ENCODE measurements around the gene HMGCR. TPM values are rescaled to one million over a fixed set of nuclear protein-coding genes. Genes with fewer than 3 reads are reported as not detected.

HMGCR gene
- total and polyA plus RNA-seq, 2 of the 8 experiments (the other 6 are each of a cell fraction or from before 2014, with no cell fraction given) = 45.8 to 199 TPM

- Histone ChIP-seq H3K56ac (replicated peaks; ENCODE audit: insufficient read length, low read depth, low read length) (no peak overlapping the region), H2BK12ac (ENCODE audit: low read depth, low read length) (no peak overlapping the region), H3K4ac (replicated peaks; ENCODE audit: insufficient read length, low read depth, low read length) (no peak overlapping the region), H3K79me2 (ENCODE audit: control insufficient read depth in 1 of 2, insufficient read depth in 2 of 2, low read length in 2 of 2) (no peaks in the 10 kb centered on the region), H3K79me1 (ENCODE audit: low read depth, low read length) (no peaks in the 10 kb centered on the region), H3K23me2 (ENCODE audit: low read depth, low read length) (no peaks in the 10 kb centered on the region), H2AK5ac (ENCODE audit: low read depth, low read length) (no peak overlapping the region), H3K4me1 (replicated peaks in 1 of 4; ENCODE audit: control insufficient read depth in 3 of 4, insufficient read depth in 4 of 4, low read length in 3 of 4) (peaks cover 4 to 17% (median 9%) of the 10 kb centered on the region in 4 experiments; a peak in 4 of 7 replicates), H2BK120ac (replicated peaks; ENCODE audit: low read depth, low read length) (no peak overlapping the region), H3K36me3 (ENCODE audit: control insufficient read depth in 2 of 4, insufficient read depth in 4 of 4, low read length in 3 of 4) (no peaks in the 10 kb centered on the region), H2BK5ac (ENCODE audit: low read depth, low read length) (no peak overlapping the region), H4K5ac (ENCODE audit: insufficient read length, low read depth, low read length) (no peak overlapping the region), H3K27me3 (replicated peaks in 1 of 4; ENCODE audit: control insufficient read depth in 3 of 4, extremely low read depth in 1 of 4, insufficient read depth in 3 of 4, low read length in 3 of 4) (no peaks in the 10 kb centered on the region), H2AFZ (ENCODE audit: low read length) (no peak overlapping the region), H3K23ac (ENCODE audit: insufficient read length) (no peak overlapping the region), H3K9ac (replicated peaks in 1 of 4; ENCODE audit: extremely low read depth in 1 of 4, low read depth in 3 of 4, low read length in 3 of 4) (no peak overlapping the region), H2BK20ac (ENCODE audit: low read length) (no peak overlapping the region), H4K91ac (replicated peaks; ENCODE audit: insufficient read length, low read length) (no peak overlapping the region), H3K18ac (ENCODE audit: extremely low read depth, low read length) (no peak overlapping the region), H4K8ac (ENCODE audit: extremely low read depth, insufficient read depth, low read length) (no peak overlapping the region), H2BK15ac (ENCODE audit: low read length) (no peak overlapping the region), H3K9me3 (ENCODE audit: insufficient read depth in 2 of 2, low read depth in 1 of 2, low read length in 1 of 2) (no peaks in the 10 kb centered on the region), H3K4me2 (ENCODE audit: insufficient read depth in 1 of 2, low read depth in 2 of 2, low read length in 2 of 2) (no peak overlapping the region), H3K14ac (ENCODE audit: insufficient read length) (no peak overlapping the region), H3K4me3 (ENCODE audit: extremely low read depth in 1 of 4, insufficient read depth in 2 of 4, low read depth in 3 of 4, low read length in 4 of 4) (no peak overlapping the region), H3K27ac (ENCODE audit: low read depth, low read length) (no peak overlapping the region), H4K20me1 (replicated peaks in 1 of 2; ENCODE audit: control insufficient read depth in 1 of 2, insufficient read depth in 2 of 2, low read length in 2 of 2) (no peaks in the 10 kb centered on the region)
- WGBS, 2 experiments (ENCODE audit: extremely low coverage in 1 of 2, insufficient coverage in 1 of 2, insufficient read length in 1 of 2, insufficient replicate concordance in 2 of 2, low coverage in 1 of 2, low lambda C conversion rate in 2 of 2, missing lambda C conversion rate in 1 of 2) = 92% methylated on average over 1 of the region's 1 CpG; no CpG with 5 or more reads in 1 of the 2 experiments
- ChIA-PET POLR2A (ENCODE audit: partially characterized antibody) (no interaction called here), CTCF (ENCODE audit: partially characterized antibody) (interaction anchor here (1.2 to 1.8 kb wide), 3 partner anchors 12 to 275 kb away, joined by 3 to 4 read pairs (median 3); partner anchors contain the start of gene HMGCR)
- DNase-seq (ENCODE audit: low read depth in 1 of 2, low spot score in 2 of 2) (no peak), FAIRE-seq (no peak)
- TF ChIP-seq MAFK (IDR thresholded peaks at IDR 0.05; ENCODE audit: low read depth, low read length) = no peak
- TF ChIP-seq EP300 (IDR thresholded peaks at IDR 0.05; ENCODE audit: borderline replicate concordance in 1 of 2, low read depth in 2 of 2, low read length in 2 of 2) = no peak
- TF ChIP-seq FOSL1 (IDR thresholded peaks at IDR 0.05; ENCODE audit: insufficient read depth, low read depth, low read length) = no peak
- no peak for TF ChIP-seq RFX5 (IDR thresholded peaks at IDR 0.05; ENCODE audit: borderline replicate concordance, low read depth, low read length)
- no peak for TF ChIP-seq TBP (IDR thresholded peaks at IDR 0.05; ENCODE audit: low read depth, low read length)
- no peak for TF ChIP-seq KDM1A (IDR thresholded peaks at IDR 0.05; ENCODE audit: borderline replicate concordance, low read length)
- TF ChIP-seq RXRA (IDR thresholded peaks at IDR 0.05; ENCODE audit: insufficient read depth, low read depth, low read length) = no peak
- TF ChIP-seq NRF1 (IDR thresholded peaks at IDR 0.05; ENCODE audit: low read depth, low read length) = no peak
- TF ChIP-seq SUZ12 (IDR thresholded peaks at IDR 0.05; ENCODE audit: low read length) = no peak
- no peak for TF ChIP-seq PHF8 (conservative IDR thresholded peaks at IDR 0.05; ENCODE audit: low read depth, low read length)
These were observed 11.8 kb upstream of the HMGCR start for GRCh38 chr5:75325242-75325641.
